GM23338 (cell line): ENCODE data around the gene RPL27A. TPM values are rescaled to one million over a fixed set of nuclear protein-coding genes. Genes with fewer than 3 reads are reported as not detected.

ENCODE experiments used
- ATAC-seq: fragments of 200-7000 bp; cut with Tn5 transposase; 3 replicates; pipeline ENCODE4 v1.9.1; 2020
- DNase-seq: peaks from one replicate; pipeline ENCODE4 v3.0.0-alpha.2; 2015; ENCODE audit warnings: low spot score
- H2AFZ ChIP-seq: fragments of 200-600 bp; sonication (generic); 2 replicates; pipeline ENCODE4 v1.8.0; 2016; ENCODE audit warnings: antibody characterized with exemption, mild to moderate bottlenecking, moderate library complexity
- H3F3A ChIP-seq: fragments of 200-600 bp; sonication (generic); replicated peaks from 2 replicates; pipeline ENCODE4 v1.8.0; 2017; ENCODE audit warnings: antibody characterized with exemption, mixed run types, low read depth
- H3K27ac ChIP-seq: fragments of 200-600 bp; sonication (generic); 2 replicates; pipeline ENCODE4 v1.6.1; 2016; ENCODE audit warnings: low read depth
- H3K27me3 ChIP-seq: fragments of 200-600 bp; sonication (generic); 2 replicates; pipeline ENCODE4 v1.8.0; 2016; ENCODE audit warnings: mild to moderate bottlenecking, mixed run types, moderate library complexity; ENCODE audit not compliant: insufficient read depth
- H3K36me3 ChIP-seq: fragments of 200-600 bp; sonication (generic); 2 replicates; pipeline ENCODE4 v1.8.0; 2016; ENCODE audit warnings: mild to moderate bottlenecking; ENCODE audit not compliant: insufficient read depth
- H3K4me1 ChIP-seq: fragments of 200-600 bp; sonication (generic); 2 replicates; pipeline ENCODE4 v1.8.0; 2016; ENCODE audit warnings: mild to moderate bottlenecking, moderate library complexity; ENCODE audit not compliant: insufficient read depth
- H3K4me2 ChIP-seq: fragments of 200-600 bp; sonication (generic); 2 replicates; pipeline ENCODE4 v1.7.1; 2017; ENCODE audit warnings: mixed run types
- H3K4me3 ChIP-seq: fragments of 200-600 bp; sonication (generic); 2 replicates; pipeline ENCODE4 v1.6.1; 2016; ENCODE audit warnings: mixed run types
- H3K79me2 ChIP-seq: fragments of 200-600 bp; sonication (generic); replicated peaks from 2 replicates; pipeline ENCODE4 v1.8.0; 2017; ENCODE audit warnings: mild to moderate bottlenecking; ENCODE audit not compliant: insufficient read depth
- H3K9me2 ChIP-seq: fragments of 200-600 bp; sonication (generic); 2 replicates; pipeline ENCODE4 v1.8.0; 2017; ENCODE audit not compliant: insufficient read depth
- H4K20me1 ChIP-seq: fragments of 200-600 bp; sonication (generic); replicated peaks from 2 replicates; pipeline ENCODE4 v1.8.0; 2017; ENCODE audit warnings: mild to moderate bottlenecking; ENCODE audit not compliant: insufficient read depth
- H3K27ac Mint-ChIP-seq: 2 replicates; pipeline ENCODE4 v1.8.0; 2020; ENCODE audit warnings: inconsistent platforms, mild to moderate bottlenecking, moderate library complexity, mixed read lengths
- H3K27me3 Mint-ChIP-seq: 3 replicates; pipeline ENCODE4 v1.8.0; 2022; ENCODE audit warnings: low read depth, mild to moderate bottlenecking, moderate library complexity, mixed read lengths, inconsistent platforms; ENCODE audit not compliant: insufficient read depth, poor library complexity
- H3K36me3 Mint-ChIP-seq: 3 replicates; pipeline ENCODE4 v1.8.0; 2021; ENCODE audit warnings: low read depth, mild to moderate bottlenecking, inconsistent platforms, moderate library complexity, mixed read lengths
- H3K4me1 Mint-ChIP-seq: 3 replicates; pipeline ENCODE4 v1.8.0; 2020; ENCODE audit warnings: mild to moderate bottlenecking, inconsistent platforms, mixed read lengths
- H3K4me3 Mint-ChIP-seq: 3 replicates; pipeline ENCODE4 v1.8.0; 2021; ENCODE audit warnings: moderate library complexity, mild to moderate bottlenecking, inconsistent platforms, mixed read lengths
- H3K9me3 Mint-ChIP-seq: 3 replicates; pipeline ENCODE4 v1.8.0; 2020; ENCODE audit warnings: moderate library complexity, mild to moderate bottlenecking, inconsistent platforms, mixed read lengths
- ETS1 ChIP-seq: IDR thresholded peaks from 2 replicates; pipeline ENCODE4 v1.6.1; 2016; ENCODE audit warnings: antibody characterized with exemption
- NANOG ChIP-seq: IDR thresholded peaks from 2 replicates; pipeline ENCODE4 v1.6.1; 2016; ENCODE audit warnings: antibody characterized with exemption, borderline replicate concordance
- ZNF331 ChIP-seq: fragments of 250-450 bp; sonication (Bioruptor Pico); IDR thresholded peaks from 2 replicates; pipeline ENCODE4 v1.5.0; 2020; ENCODE audit warnings: low read depth, mild to moderate bottlenecking, moderate library complexity
- ZNF462 ChIP-seq: fragments of 250-450 bp; sonication (Bioruptor Pico); IDR thresholded peaks from 2 replicates; pipeline ENCODE4 v1.5.0; 2020; ENCODE audit warnings: mild to moderate bottlenecking, moderate library complexity
- polyA plus RNA-seq: library from polyadenylated mRNA; unstranded; fragments of >200 nt; fragmentation: Nextera tagmentation; extraction: Ambion mirVana; gene quantifications from 2 replicates; pipeline ENCODE4 v1.2.1, GENCODE V29; 2016
- total RNA-seq: library from RNA; depleted of rRNA; stranded (reverse); fragments of >200 nt; shearing (Covaris generic); gene quantifications from 2 replicates; pipeline ENCODE4 v1.2.3, GENCODE V29; 2014

Gene RPL27A
- total and polyA plus RNA-seq, 2 experiments from 2014 or later: 1,283 to 3,167 TPM

DNA sequence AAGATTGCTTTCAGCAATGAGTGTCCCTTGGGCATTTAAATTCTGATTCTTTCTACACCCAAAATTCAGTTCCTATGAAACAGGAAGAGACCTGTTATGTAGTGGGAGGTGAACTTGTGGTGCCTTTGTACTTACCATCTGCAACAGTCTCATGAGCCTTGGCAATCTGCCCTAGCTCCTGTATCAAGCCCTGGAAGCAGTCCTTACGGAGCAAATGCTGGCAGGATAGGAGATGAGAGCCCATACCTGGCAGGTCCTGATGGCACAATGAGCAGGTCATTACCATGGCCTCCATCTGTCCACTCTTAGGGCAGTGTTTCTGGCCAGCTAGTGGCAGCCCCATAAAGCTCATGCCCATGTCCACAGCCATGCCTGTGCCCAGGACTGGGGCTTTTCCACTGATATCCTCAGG, 10.9 kb upstream of the RPL27A start (continued):
- no peak for TF ChIP-seq ETS1
- no peak for TF ChIP-seq ZNF462 (CRISPR knock-in tag)
- TF ChIP-seq NANOG: no peak

DNA sequence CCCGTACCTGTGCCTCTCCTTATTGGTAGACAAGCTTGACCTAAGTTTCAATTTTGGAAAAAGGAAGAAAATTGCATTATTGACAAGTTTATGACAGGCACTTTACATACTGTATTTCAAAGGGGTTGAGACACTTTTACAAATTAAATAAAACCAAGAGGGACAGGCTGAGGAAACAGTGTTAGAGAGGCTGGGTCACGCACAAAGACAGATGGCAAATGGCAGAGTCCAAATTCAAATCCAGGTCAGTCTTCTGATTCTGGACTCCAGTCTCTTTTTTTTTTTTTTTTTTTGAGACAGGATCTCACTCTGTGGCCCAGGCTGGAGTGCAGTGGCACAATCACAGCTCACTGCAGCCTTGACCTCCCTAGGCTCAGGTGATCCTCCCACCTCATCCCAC, 10.2 kb upstream of the RPL27A start:
- Mint-ChIP-seq H3K27me3 (peaks cover 3% of the 10 kb centered on the region), H3K9me3 (no peaks in the 10 kb centered on the region), H3K36me3 (peaks cover 11% of the 10 kb centered on the region; the same call in 2 of the 3 replicates), H3K4me3 (peak overlapping the region; percentile 10; the same call in 1 of the 3 replicates), H3K4me1 (peaks cover 34% of the 10 kb centered on the region), H3K27ac (peak overlapping the region; percentile 98)
- ATAC-seq (no peak), DNase-seq (no peak)
- H4K20me1 ChIP-seq: no peaks in the 10 kb centered on the region
- H3F3A ChIP-seq: peaks cover 6% of the 10 kb centered on the region; the same call in 1 of the 2 replicates
- H3K4me1 ChIP-seq: peaks cover 30% of the 10 kb centered on the region
- no peaks in the 10 kb centered on the region for H3K79me2 ChIP-seq
- no peaks in the 10 kb centered on the region for H3K36me3 ChIP-seq
- peak overlapping the region; percentile 90 for H3K27ac ChIP-seq
- no peak for TF ChIP-seq ZNF331 (CRISPR knock-in tag)
- H3K27me3 ChIP-seq: no peaks in the 10 kb centered on the region
- H3K9me2 ChIP-seq: no peaks in the 10 kb centered on the region
- peak overlapping the region; percentile 86; the same call in 1 of the 2 replicates for H2AFZ ChIP-seq
- no peak overlapping the region; the same call in 1 of the 2 replicates for H3K4me3 ChIP-seq
- 0 out of 2 replicates have a peak overlapping the region, but pooled peaks have one; percentile 2 for H3K4me2 ChIP-seq
